HG03064 (cell line): ENCODE results near the gene PPP2R3A.
"Not testable (repeated sequence)": the region's sequence is repeated elsewhere in the genome, so short reads cannot be mapped to it uniquely, and the experiment has no call there.

Experiments
- ATAC-seq: cut with Tn5 transposase; IDR thresholded peaks from one replicate; pipeline ENCODE4 v1.9.1; 2021; ENCODE audit warnings: low read depth; ENCODE audit not compliant: unreplicated experiment

The PPP2R3A gene, protein sequence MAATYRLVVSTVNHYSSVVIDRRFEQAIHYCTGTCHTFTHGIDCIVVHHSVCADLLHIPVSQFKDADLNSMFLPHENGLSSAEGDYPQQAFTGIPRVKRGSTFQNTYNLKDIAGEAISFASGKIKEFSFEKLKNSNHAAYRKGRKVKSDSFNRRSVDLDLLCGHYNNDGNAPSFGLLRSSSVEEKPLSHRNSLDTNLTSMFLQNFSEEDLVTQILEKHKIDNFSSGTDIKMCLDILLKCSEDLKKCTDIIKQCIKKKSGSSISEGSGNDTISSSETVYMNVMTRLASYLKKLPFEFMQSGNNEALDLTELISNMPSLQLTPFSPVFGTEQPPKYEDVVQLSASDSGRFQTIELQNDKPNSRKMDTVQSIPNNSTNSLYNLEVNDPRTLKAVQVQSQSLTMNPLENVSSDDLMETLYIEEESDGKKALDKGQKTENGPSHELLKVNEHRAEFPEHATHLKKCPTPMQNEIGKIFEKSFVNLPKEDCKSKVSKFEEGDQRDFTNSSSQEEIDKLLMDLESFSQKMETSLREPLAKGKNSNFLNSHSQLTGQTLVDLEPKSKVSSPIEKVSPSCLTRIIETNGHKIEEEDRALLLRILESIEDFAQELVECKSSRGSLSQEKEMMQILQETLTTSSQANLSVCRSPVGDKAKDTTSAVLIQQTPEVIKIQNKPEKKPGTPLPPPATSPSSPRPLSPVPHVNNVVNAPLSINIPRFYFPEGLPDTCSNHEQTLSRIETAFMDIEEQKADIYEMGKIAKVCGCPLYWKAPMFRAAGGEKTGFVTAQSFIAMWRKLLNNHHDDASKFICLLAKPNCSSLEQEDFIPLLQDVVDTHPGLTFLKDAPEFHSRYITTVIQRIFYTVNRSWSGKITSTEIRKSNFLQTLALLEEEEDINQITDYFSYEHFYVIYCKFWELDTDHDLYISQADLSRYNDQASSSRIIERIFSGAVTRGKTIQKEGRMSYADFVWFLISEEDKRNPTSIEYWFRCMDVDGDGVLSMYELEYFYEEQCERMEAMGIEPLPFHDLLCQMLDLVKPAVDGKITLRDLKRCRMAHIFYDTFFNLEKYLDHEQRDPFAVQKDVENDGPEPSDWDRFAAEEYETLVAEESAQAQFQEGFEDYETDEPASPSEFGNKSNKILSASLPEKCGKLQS (N-terminal part only)

DNA sequence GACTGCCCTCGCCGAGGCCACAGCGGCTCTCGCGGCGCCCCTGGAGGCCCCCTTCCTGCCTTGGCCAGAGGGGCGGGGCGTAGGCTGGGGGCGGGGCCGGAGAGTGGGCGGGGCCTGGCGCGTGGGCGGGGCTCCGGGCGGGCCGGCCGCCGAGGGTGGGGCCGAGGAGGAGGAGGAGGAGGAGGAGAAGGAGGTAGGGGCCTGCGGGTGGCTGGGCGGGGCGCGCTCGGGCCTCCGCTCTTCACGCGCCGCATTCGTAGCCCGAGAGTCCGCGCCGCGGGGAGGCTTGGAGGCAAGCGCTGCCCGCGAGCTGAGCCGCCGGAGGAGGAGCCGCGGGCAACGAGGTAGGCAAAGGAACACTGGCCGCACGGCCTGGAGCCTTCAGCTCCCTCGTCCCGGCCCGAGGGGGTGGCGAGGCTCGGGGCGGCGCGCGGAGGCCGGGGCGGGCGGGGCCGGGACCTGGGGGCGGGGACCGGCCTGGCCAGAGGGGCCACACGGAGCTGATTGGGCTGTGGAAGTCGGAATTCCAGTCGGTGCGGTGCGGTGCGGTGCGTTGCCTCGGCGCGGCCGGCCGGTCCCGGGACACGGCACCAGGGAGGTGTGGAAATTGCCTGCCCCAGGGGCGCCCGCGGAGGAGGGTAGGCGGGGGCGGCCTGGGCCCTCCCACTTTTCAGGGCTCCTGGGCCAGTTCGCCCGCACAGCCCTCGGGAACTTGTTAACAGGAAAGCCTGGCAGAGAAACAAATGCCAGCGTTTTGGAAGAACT, at the start of gene PPP2R3A:
Gene PPP2R3A (plus strand): TSS at position 223 of the 765 bp plus-strand sequence. CDS start 35,771 bp downstream, outside the sequence.
- ATAC-seq: peak; percentile 64

DNA sequence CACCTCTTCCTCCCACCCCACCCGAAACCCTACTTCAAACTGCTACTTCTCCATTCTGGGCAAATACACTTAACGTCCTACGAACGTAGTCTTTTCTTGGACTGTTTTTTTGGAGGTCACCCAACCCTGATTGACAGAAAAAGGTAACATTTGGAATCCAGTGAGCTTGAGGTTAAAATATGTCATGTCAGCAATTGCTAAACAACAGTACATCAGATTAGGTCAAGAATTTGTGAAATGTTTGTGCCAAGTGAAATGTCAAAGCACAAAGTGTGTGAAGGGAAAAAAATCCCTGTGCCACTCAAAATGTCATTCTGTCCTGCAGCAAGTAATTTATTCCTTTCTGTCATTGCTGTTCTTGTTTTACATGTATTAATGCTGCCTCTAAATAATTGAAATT, 49.2 kb upstream of the PPP2R3A start:
- ATAC-seq: no peak

DNA sequence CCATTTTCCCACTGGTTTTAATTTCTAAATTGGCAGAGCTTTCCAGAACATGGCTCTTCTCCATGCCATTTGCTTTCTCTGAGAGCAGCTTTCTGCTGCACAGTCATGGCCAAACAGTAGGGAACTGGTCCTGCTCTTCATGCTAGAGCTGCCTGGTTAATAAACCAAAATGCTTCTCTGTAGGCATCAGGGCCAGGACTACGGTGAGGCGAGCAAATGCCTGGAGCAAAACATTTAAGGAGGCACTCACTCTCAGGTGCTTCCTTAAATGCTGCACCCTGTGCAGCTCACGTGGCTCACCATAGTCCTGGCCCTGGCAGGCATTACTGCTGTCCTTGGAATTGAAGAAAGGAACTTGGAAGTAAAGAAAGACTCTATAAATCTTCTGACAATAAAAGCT, 48.5 kb upstream of the PPP2R3A start:
- ATAC-seq: no peak

DNA sequence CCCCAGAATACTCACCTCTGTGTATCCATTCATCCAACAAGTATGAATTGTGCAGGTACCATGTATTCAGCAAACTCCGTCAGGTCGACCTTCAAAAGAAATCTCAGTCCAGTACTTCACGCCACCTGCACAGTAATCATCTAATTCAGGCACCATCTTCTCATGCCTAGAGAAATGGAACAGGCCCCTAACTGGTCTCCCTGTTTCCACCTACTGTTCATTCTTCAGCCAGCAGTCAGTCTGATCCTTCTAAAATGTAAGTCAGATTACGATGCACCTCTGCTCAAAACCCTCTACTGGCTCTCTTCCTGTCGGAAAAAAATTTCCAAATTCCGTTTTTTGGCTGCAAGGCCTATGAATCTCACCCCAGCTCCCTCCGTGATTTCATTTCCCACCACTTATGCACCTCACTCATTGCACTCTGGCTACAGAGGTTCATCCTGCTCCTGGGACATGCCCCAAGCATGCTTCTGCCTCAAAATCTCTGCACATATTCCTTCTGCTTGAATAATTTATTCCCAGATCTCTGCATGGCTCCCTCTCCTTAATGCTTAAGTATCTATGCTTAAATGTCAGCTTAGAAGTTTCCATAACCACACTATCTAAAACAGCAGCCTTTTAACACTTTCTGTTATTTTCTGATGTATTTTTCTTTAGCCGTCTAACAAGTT, 47.5 kb upstream of the PPP2R3A start:
- no peak for ATAC-seq

DNA sequence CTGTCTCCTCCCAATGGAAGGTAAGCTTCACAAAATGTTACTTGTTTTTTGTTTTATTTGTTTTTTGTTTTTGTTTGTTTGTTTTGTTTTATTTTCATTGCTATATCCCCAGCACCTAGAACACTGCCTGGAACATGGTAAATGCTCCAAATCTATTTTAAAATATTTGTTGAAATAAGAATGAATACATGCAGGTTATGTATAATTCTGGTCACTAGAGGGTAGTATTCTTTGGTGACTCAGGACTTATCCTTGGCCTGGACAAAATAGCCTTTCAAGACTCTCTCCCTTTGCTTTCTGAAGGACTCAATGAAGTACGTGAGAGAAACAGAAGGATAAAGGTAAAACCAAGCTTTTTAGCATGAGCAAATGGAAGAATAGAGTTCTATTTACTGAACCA, 46.9 kb upstream of the PPP2R3A start:
- ATAC-seq: no peak

DNA sequence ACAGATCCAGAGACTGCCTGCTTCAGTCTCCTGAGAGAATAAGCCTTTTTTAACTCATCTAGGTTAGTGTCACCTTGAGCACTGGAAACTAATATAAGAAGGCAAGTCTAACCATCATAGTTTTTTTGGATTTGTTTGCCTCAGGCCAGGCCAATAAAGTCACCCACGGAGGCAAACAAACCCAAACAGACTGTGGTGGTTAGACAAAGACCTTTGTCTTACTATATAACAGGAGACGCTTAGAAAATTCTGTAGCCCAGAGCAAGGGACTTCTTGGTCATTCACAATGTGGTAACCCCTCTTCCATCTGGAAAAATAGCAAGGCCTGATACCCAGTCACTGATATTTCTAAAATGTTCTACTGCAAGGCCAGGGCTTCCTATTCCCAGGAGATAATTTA, 45.3 kb upstream of the PPP2R3A start:
- no peak for ATAC-seq

DNA sequence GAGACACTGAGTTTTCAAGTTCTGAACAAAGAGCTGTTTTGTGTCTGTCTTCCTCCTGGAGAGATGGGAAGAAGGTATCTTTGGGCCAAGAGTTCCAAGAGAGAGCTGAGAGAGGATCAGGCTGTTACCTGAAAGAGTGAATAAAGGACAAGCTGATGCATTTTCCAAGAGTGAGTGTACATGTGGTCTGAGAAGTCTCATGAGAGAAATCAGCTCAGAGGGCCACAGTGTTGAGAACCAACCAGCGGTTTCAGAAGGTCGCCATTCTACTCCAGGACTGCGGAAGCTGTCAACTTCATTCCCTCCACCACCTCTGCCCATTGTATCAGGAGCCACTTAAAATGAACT, 42.7 kb upstream of the PPP2R3A start:
- no peak for ATAC-seq

DNA sequence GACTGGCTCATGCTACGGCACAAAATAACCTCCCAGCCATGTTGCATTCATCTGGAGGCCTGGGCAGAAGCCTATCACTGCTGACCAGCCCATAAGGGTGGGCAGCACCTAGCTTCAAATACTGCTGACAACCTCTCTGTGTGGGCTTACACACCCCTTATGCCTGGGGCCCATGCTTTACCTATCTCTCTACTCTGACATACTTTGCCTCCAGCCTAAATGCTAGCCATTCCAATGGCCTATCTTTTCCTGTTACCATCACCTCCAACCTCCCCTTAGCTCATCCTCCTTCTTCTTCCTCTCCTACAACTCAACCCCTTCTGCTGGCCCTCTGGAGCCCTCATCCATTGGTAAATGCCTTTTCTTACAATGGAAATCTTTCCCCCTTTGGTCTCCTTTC, 41.0 kb upstream of the PPP2R3A start:
- ATAC-seq: no peak

DNA sequence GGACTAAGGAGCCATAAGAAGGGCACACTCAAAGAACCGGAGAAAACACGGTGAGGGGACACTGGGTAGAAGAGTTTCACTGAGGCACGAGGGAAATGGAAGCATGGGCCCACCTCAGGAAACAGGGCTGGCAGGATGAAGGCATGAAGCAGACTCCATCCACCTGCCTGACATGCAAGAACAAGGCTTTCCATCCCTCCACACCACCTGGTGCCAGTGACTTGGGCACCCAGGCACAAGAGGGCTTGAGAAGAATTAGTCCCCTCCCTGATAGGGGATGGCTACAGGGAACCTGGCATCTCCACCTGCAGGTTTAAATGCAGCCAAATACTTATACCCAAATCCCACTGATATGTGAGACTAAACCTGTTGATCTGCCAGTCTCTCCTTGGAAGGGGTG, 38.9 kb upstream of the PPP2R3A start:
- ATAC-seq: no peak

DNA sequence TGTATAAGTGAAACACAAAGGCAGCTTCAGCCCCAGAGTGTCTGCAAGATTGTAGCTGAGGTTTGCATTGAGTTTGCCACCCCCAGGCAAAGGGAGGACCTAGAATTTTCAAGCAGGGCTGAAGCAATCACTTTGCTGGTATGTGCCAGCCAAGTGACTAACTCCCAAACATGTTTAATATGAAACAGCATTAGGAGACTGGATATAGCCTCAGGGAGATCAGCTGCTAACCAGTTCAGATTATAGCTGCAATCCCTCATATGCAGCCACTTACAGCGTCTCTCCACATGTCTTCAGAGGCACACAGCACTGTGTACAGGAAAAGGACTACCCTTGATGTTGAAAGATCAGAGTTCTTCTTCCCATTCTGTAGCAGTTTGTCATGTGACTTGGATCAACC, 38.4 kb upstream of the PPP2R3A start:
- no peak for ATAC-seq

DNA sequence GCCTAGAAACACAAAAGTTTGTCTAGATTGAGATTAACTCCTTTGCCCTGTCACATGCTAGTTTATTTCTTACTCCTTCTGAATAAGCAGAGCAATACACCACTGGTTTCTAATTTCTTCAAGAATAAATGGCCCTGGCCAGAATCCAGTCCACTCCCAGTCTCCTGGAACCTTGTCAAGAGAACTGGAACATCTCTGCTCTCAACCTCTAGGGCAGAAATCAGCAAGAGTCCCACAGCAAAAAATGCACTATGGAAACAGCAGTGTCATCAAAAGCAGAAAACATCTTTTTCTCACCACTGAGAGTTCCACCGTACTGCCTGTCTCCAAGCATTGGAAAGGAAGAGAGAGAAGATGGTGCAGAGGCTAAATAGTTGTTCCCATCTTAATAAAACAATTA, 35.9 kb upstream of the PPP2R3A start:
- ATAC-seq: no peak

DNA sequence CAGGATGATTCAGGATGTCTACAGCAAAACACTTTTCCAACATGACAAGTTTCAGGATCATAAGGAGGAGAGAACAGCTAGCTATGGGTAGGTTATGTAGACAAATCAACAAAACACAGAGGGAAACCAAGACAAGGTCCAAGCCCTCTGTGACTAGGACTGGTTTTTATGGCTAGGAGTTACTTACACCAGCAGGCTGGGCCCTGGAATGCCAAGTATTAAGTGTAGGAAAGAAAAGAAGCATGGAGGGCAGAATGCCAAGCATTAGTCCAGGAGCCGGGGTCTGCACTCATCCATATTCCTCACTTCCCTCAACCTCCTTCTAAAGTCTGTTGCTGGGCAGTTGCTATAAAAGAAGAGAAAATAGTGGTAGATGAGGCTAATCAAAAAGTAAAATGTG, 35.3 kb upstream of the PPP2R3A start:
- ATAC-seq: no peak

DNA sequence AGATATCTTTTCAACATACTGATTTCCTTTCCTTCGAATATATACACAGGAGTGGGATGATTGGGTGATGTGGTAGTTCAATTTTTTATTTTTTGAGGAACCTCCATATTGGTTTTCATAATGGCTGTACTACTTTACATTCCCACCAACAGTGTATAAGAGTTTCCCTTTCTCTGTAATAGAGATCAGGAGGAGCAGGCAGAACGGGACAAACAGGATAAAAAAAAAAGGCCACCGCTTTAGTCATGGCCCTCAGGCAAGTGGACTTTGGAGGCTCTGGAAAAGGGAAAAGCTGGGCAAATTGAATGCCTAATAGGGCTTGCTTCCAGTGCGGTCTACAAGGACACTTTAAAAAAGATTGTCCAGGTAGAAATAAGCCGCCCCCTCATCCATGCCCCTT, 30.4 kb upstream of the PPP2R3A start:
- not testable (repeated sequence) for ATAC-seq

DNA sequence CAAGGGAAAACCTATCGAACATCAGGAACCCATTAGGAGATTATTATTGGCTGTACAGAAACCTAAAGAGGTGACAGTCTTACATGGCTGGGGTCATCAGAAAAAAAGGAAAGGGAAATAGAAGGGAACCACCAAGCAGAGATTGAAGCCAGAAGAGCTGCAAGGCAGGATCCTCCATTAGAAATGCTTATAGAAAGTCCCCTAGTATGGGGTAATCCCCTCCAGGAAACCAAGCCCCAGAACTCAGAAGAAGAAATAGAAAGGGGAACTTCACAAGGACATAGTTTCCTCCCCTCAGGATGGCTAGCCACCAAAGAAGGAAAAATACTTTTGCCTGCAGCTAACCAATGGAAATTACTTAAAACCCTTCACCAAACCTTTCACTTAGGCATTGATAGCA, 27.8 kb upstream of the PPP2R3A start:
- ATAC-seq: not testable (repeated sequence)

DNA sequence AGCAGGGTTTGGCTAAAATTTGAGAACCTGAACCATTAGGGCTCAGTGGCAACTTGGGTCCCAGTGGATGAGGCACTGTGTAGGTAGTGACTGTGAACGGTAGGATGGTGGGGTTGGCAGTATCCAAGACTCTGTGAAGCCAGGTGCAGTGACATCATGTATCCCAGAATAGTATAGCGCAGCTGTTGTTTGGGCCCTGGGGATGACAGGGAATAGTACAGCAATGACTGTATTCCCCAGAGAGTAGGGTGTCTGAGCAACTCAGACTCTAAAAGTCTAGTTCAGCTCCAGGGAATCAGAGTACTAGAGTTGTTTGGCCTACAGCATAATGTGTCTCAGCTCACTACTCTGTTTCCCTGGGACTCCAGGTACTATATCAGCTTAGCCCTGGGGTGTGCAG, 20.7 kb upstream of the PPP2R3A start:
- ATAC-seq: no peak

DNA sequence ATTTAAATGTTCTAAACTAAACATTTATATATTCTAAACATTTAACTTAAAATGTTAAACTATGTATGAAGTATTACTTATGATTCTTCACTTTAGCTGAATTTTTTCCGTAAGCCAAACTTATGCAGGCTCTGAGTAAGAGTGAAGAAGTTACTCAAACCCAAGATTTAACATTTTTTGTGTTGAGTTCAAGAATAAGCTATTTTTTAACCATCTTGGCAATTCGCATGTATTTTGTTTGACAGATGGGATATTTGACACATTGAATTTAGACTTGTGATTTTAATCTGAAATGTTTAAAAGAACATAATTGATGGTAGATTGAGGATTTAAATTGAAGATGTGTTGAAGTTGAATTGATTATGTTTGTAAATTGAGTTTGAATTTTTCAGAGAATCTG, 14.6 kb upstream of the PPP2R3A start:
- no peak for ATAC-seq

DNA sequence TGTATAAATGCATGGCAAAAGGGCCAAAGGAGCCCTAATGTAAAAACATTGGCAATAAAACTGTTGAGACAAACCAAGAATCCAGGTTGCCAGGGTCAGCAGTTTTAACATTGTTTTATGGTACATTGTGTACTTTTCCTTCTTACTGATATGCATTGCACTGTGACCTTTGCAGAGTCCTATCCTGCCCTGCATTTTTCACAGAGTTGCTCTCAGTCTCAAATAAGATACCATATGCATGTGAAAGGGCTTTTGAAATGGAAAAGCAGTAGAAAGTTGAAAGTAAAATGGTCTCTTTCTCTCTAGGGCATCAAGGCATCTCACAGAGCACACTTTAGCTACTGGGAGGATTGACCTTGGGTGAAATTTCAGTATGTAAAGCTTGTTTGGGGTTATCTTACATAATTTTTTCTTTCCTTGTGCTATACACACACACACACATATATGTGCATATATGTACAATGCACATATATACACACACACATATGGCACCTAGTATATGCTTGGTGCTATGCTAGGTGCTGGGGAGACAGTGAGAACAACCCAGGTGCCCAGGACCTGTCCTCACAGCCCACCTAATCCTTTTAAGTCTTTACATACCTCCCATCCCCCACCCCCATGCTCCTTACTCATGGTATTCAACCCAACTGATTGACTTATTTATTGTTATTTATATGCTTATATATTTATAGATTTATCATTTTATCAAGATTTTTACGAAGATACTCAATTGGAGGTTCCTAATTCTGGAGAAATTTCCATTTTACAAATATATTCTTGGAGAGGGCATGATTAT, 1.2 kb upstream of the PPP2R3A start:
- ATAC-seq: no peak

DNA sequence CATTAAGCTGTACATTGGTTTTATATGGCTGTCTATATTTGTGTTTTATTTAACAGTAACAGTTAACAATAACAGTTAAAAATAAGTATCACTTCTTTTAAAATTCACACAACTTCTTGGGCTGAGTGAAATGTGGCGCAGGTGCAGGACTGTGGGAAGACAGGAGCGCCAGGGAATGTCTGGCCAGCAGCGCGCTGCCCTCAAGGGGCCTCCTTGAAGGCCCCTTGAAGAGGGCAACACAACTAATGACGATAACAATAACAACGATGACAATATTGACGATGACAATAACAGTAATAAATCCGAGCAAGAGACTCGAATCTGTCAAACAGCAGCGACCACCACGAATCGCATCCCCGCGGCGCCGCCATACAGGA, 411 bp upstream of the PPP2R3A start:
- ATAC-seq: no peak

DNA sequence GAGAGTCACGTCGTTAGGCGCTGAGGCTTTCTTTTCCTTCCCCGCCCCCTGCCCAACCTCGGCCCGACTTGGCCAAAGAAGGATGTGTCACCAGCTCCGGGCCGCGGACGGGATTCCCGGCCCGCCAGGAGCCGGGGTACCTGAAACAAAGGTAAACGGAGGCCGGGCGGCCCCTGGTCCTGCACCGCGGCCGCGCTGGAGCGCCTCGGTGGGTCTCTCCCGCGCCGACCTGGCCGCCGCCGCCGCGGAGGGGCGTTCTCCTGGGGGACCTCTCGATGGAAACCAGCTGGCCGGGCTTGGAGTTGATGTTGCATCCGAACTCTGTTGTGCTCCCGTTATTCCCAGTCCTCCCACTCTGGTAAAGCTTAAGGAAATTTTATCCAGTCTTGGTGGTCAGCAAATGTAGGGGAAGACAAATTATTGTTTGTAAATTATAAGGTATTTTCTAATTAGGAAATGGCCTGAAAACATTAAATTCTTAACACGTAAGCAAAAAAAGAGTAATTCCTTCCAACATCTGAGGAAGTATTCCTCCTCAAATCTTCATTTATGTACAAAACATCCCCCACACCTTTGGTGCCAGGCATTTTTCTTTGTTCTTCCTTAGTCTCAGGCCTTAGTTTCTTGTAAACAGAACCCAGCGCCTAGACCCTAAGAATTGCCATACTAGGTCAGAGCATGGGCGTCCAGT, 888 bp downstream of the PPP2R3A start:
- peak; percentile 22 for ATAC-seq
